ENCODE measurements around the gene RYR1.
"Not testable (repeated sequence)": the region's sequence is repeated elsewhere in the genome, so short reads cannot be mapped to it uniquely, and the experiment has no call there.

Gene RYR1

GRCh38 chr19:38587562-38587961 lies 154.1 kb downstream of the RYR1 start:
- Histone ChIP-seq H3K4me3 (ENCODE audit: insufficient read length, low read depth) (no peak overlapping the region), H3K9ac (ENCODE audit: insufficient read length, low read depth) (no peak overlapping the region), H3K36me3 (ENCODE audit: insufficient read depth, insufficient read length, low read length) (no peaks in the 10 kb centered on the region), H3K27me3 (ENCODE audit: insufficient read depth, insufficient read length) (no peaks in the 10 kb centered on the region), H3K9me3 (ENCODE audit: insufficient read depth, low read length) (no peaks in the 10 kb centered on the region), H3K4me1 (ENCODE audit: insufficient read depth, insufficient read length) (no peaks in the 10 kb centered on the region)
- no peak for TF ChIP-seq YY1 (IDR thresholded peaks at IDR 0.05; ENCODE audit: insufficient read depth, insufficient read length)
- no peak for TF ChIP-seq SUZ12 (IDR thresholded peaks at IDR 0.05; ENCODE audit: extremely low read depth, insufficient read depth, insufficient read length)
- no peak for DNase-seq (ENCODE audit: low read depth, low spot score)

GRCh38 chr19:38588041-38588440 lies 154.6 kb downstream of the RYR1 start:
- Histone ChIP-seq H3K4me3 (ENCODE audit: insufficient read length, low read depth) (no peak overlapping the region), H3K9ac (ENCODE audit: insufficient read length, low read depth) (no peak overlapping the region), H3K9me3 (ENCODE audit: insufficient read depth, low read length) (no peaks in the 10 kb centered on the region), H3K36me3 (ENCODE audit: insufficient read depth, insufficient read length, low read length) (no peaks in the 10 kb centered on the region), H3K4me1 (ENCODE audit: insufficient read depth, insufficient read length) (no peaks in the 10 kb centered on the region), H3K27me3 (ENCODE audit: insufficient read depth, insufficient read length) (no peaks in the 10 kb centered on the region)
- DNase-seq (ENCODE audit: low read depth, low spot score), result no peak
- TF ChIP-seq SUZ12 (IDR thresholded peaks at IDR 0.05; ENCODE audit: extremely low read depth, insufficient read depth, insufficient read length), result no peak
- no peak for TF ChIP-seq ZNF274 (IDR thresholded peaks at IDR 0.05; ENCODE audit: low read depth, low read length)
- no peak for TF ChIP-seq YY1 (IDR thresholded peaks at IDR 0.05; ENCODE audit: insufficient read depth, insufficient read length)

GRCh38 chr19:38592940-38593339 lies 159.4 kb downstream of the RYR1 start:
- no peaks in the 10 kb centered on the region for H3K27me3 ChIP-seq (ENCODE audit: insufficient read depth, insufficient read length)
- TF ChIP-seq SUZ12 (IDR thresholded peaks at IDR 0.05; ENCODE audit: extremely low read depth, insufficient read depth, insufficient read length) (no peak), YY1 (IDR thresholded peaks at IDR 0.05; ENCODE audit: insufficient read depth, insufficient read length) (no peak), ZNF274 (IDR thresholded peaks at IDR 0.05; ENCODE audit: low read depth, low read length) (no peak)
- H3K9me3 ChIP-seq (ENCODE audit: insufficient read depth, low read length), result no peaks in the 10 kb centered on the region
- peaks cover 5% of the 10 kb centered on the region for H3K4me1 ChIP-seq (ENCODE audit: insufficient read depth, insufficient read length)
- no peak overlapping the region for H3K4me3 ChIP-seq (ENCODE audit: insufficient read length, low read depth)
- no peak for DNase-seq (ENCODE audit: low read depth, low spot score)
- no peaks in the 10 kb centered on the region for H3K36me3 ChIP-seq (ENCODE audit: insufficient read depth, insufficient read length, low read length)
- no peak overlapping the region for H3K9ac ChIP-seq (ENCODE audit: insufficient read length, low read depth)

- H3K4me1 ChIP-seq (ENCODE audit: insufficient read depth, insufficient read length), result peaks cover 5% of the 10 kb centered on the region
- TF ChIP-seq SUZ12 (IDR thresholded peaks at IDR 0.05; ENCODE audit: extremely low read depth, insufficient read depth, insufficient read length) (no peak), ZNF274 (IDR thresholded peaks at IDR 0.05; ENCODE audit: low read depth, low read length) (no peak), YY1 (IDR thresholded peaks at IDR 0.05; ENCODE audit: insufficient read depth, insufficient read length) (no peak)
- no peaks in the 10 kb centered on the region for H3K9me3 ChIP-seq (ENCODE audit: insufficient read depth, low read length)
- H3K36me3 ChIP-seq (ENCODE audit: insufficient read depth, insufficient read length, low read length), result no peaks in the 10 kb centered on the region
- peak; percentile 76 for DNase-seq (ENCODE audit: low read depth, low spot score)
- H3K27me3 ChIP-seq (ENCODE audit: insufficient read depth, insufficient read length), result no peaks in the 10 kb centered on the region
- H3K9ac ChIP-seq (ENCODE audit: insufficient read length, low read depth), result peak overlapping the region; percentile 32
- H3K4me3 ChIP-seq (ENCODE audit: insufficient read length, low read depth), result peak overlapping the region; percentile 42
Observed at GRCh38 chr19:38596057-38596981, 162.8 kb downstream of the RYR1 start.

- Histone ChIP-seq H3K9ac (ENCODE audit: insufficient read length, low read depth) (no peak overlapping the region), H3K27me3 (ENCODE audit: insufficient read depth, insufficient read length) (no peaks in the 10 kb centered on the region), H3K4me3 (ENCODE audit: insufficient read length, low read depth) (no peak overlapping the region), H3K36me3 (ENCODE audit: insufficient read depth, insufficient read length, low read length) (no peaks in the 10 kb centered on the region), H3K9me3 (ENCODE audit: insufficient read depth, low read length) (no peaks in the 10 kb centered on the region), H3K4me1 (ENCODE audit: insufficient read depth, insufficient read length) (peaks cover 5% of the 10 kb centered on the region)
- DNase-seq (ENCODE audit: low read depth, low spot score), result no peak
- TF ChIP-seq SUZ12 (IDR thresholded peaks at IDR 0.05; ENCODE audit: extremely low read depth, insufficient read depth, insufficient read length), result no peak
- no peak for TF ChIP-seq ZNF274 (IDR thresholded peaks at IDR 0.05; ENCODE audit: low read depth, low read length)
- TF ChIP-seq YY1 (IDR thresholded peaks at IDR 0.05; ENCODE audit: insufficient read depth, insufficient read length), result no peak
Observed at GRCh38 chr19:38597075-38597474, 163.6 kb downstream of the RYR1 start.

- no peak for DNase-seq (ENCODE audit: low read depth, low spot score)
- Histone ChIP-seq H3K9me3 (ENCODE audit: insufficient read depth, low read length) (no peaks in the 10 kb centered on the region), H3K4me1 (ENCODE audit: insufficient read depth, insufficient read length) (peaks cover 5% of the 10 kb centered on the region), H3K36me3 (ENCODE audit: insufficient read depth, insufficient read length, low read length) (no peaks in the 10 kb centered on the region), H3K4me3 (ENCODE audit: insufficient read length, low read depth) (no peak overlapping the region), H3K27me3 (ENCODE audit: insufficient read depth, insufficient read length) (no peaks in the 10 kb centered on the region), H3K9ac (ENCODE audit: insufficient read length, low read depth) (no peak overlapping the region)
- TF ChIP-seq YY1 (IDR thresholded peaks at IDR 0.05; ENCODE audit: insufficient read depth, insufficient read length), result no peak
- no peak for TF ChIP-seq SUZ12 (IDR thresholded peaks at IDR 0.05; ENCODE audit: extremely low read depth, insufficient read depth, insufficient read length)
- no peak for TF ChIP-seq ZNF274 (IDR thresholded peaks at IDR 0.05; ENCODE audit: low read depth, low read length)
Observed at GRCh38 chr19:38599722-38600121, 166.2 kb downstream of the RYR1 start.

GRCh38 chr19:38602856-38603255 lies 169.4 kb downstream of the RYR1 start:
- H3K9me3 ChIP-seq (ENCODE audit: insufficient read depth, low read length); H3K4me3 ChIP-seq (ENCODE audit: insufficient read length, low read depth); H3K27me3 ChIP-seq (ENCODE audit: insufficient read depth, insufficient read length); H3K9ac ChIP-seq (ENCODE audit: insufficient read length, low read depth); H3K4me1 ChIP-seq (ENCODE audit: insufficient read depth, insufficient read length); H3K36me3 ChIP-seq (ENCODE audit: insufficient read depth, insufficient read length, low read length); DNase-seq (ENCODE audit: low read depth, low spot score): not testable (repeated sequence)

Measured in NT2/D1 (cell line).